SK-N-SH treated with all-trans-retinoic acid at 6 μM for 48 hours (cell line): ENCODE measurements around the gene RING1.

ENCODE experiments used
- ATAC-seq: fragments of 200-7000 bp; cut with Tn5 transposase; 3 replicates; pipeline ENCODE4 v1.9.1; 2020; ENCODE audit warnings: mild to moderate bottlenecking, moderate library complexity
- CREB5 ChIP-seq: fragments of 250-450 bp; sonication (Bioruptor Pico); IDR thresholded peaks from 2 replicates; pipeline ENCODE4 v1.5.1; 2020; ENCODE audit warnings: low read depth, mild to moderate bottlenecking, moderate library complexity
- CSDC2 ChIP-seq: fragments of 250-450 bp; sonication (Bioruptor Pico); IDR thresholded peaks from 2 replicates; pipeline ENCODE4 v1.5.0; 2020; ENCODE audit warnings: mild to moderate bottlenecking, moderate library complexity
- CSRNP3 ChIP-seq: fragments of 250-450 bp; sonication (Bioruptor Pico); IDR thresholded peaks from 2 replicates; pipeline ENCODE4 v1.5.1; 2021; ENCODE audit warnings: mild to moderate bottlenecking, moderate library complexity
- ESRRG ChIP-seq: fragments of 250-450 bp; sonication (Bioruptor Pico); IDR thresholded peaks from 2 replicates; pipeline ENCODE4 v1.6.1; 2021; ENCODE audit warnings: mild to moderate bottlenecking
- ISL1 ChIP-seq: fragments of 250-450 bp; sonication (Bioruptor Pico); IDR thresholded peaks from 2 replicates; pipeline ENCODE4 v2.1.2; 2022; ENCODE audit warnings: mild to moderate bottlenecking, moderate library complexity
- OSR1 ChIP-seq: fragments of 250-450 bp; sonication (Bioruptor Pico); IDR thresholded peaks from 2 replicates; pipeline ENCODE4 v1.8.0; 2022; ENCODE audit warnings: moderate library complexity, mild to moderate bottlenecking, inconsistent platforms
- PATZ1 ChIP-seq: fragments of 250-450 bp; sonication (Bioruptor Pico); IDR thresholded peaks from 2 replicates; pipeline ENCODE4 v1.8.0; 2020; ENCODE audit warnings: mild to moderate bottlenecking, moderate library complexity, borderline replicate concordance
- POU6F1 ChIP-seq: fragments of 250-450 bp; sonication (Bioruptor Pico); IDR thresholded peaks from 2 replicates; pipeline ENCODE4 v1.8.0; 2021; ENCODE audit warnings: low read depth, mild to moderate bottlenecking, moderate library complexity, borderline replicate concordance
- PPARA ChIP-seq: fragments of 250-450 bp; sonication (Bioruptor Pico); IDR thresholded peaks from 2 replicates; pipeline ENCODE4 v1.5.0; 2020; ENCODE audit warnings: mild to moderate bottlenecking, borderline replicate concordance
- RARB ChIP-seq: fragments of 250-450 bp; sonication (Bioruptor Pico); IDR thresholded peaks from 2 replicates; pipeline ENCODE4 v1.8.0; 2021; ENCODE audit warnings: mild to moderate bottlenecking, moderate library complexity
- SNAI2 ChIP-seq: fragments of 250-450 bp; sonication (Bioruptor Pico); IDR thresholded peaks from 2 replicates; pipeline ENCODE4 v1.5.0; 2020; ENCODE audit warnings: mild to moderate bottlenecking, moderate library complexity
- TOX ChIP-seq: fragments of 250-450 bp; sonication (Bioruptor Pico); IDR thresholded peaks from 2 replicates; pipeline ENCODE4 v1.8.0; 2021; ENCODE audit warnings: mild to moderate bottlenecking, moderate library complexity, borderline replicate concordance
- TSHZ2 ChIP-seq: fragments of 250-450 bp; sonication (Bioruptor Pico); IDR thresholded peaks from 2 replicates; pipeline ENCODE4 v1.5.0; 2020; ENCODE audit warnings: mild to moderate bottlenecking, moderate library complexity
- ZC3H10 ChIP-seq: fragments of 250-450 bp; sonication (Bioruptor Pico); IDR thresholded peaks from 2 replicates; pipeline ENCODE4 v1.5.1; 2021; ENCODE audit warnings: mild to moderate bottlenecking, moderate library complexity
- ZFP3 ChIP-seq: fragments of 250-450 bp; sonication (Bioruptor Pico); IDR thresholded peaks from 2 replicates; pipeline ENCODE4 v1.5.0; 2020; ENCODE audit warnings: mild to moderate bottlenecking, moderate library complexity
- ZFP30 ChIP-seq: fragments of 450-650 bp; formaldehyde crosslinking; IDR thresholded peaks from 2 replicates; pipeline ENCODE4 v1.5.0; 2022; ENCODE audit warnings: mild to moderate bottlenecking, moderate library complexity
- ZNF565 ChIP-seq: fragments of 450-650 bp; formaldehyde crosslinking; conservative IDR thresholded peaks from 2 replicates; pipeline ENCODE4 v1.5.0; 2020; ENCODE audit warnings: low read depth, mild to moderate bottlenecking, moderate library complexity
- ZNF70 ChIP-seq: fragments of 450-650 bp; formaldehyde crosslinking; IDR thresholded peaks from 2 replicates; pipeline ENCODE4 v1.5.0; 2020; ENCODE audit warnings: mild to moderate bottlenecking, moderate library complexity
- ZNF8 ChIP-seq: fragments of 450-650 bp; formaldehyde crosslinking; IDR thresholded peaks from 2 replicates; pipeline ENCODE4 v1.5.0; 2020; ENCODE audit warnings: mild to moderate bottlenecking, moderate library complexity

RING1 gene

GRCh38 chr6:33181141-33181540 lies 27.2 kb upstream of the RING1 start:
- no peak for TF ChIP-seq ZFP30
- TF ChIP-seq ZNF70 = no peak
- TF ChIP-seq ISL1 (CRISPR knock-in tag) = no peak
- TF ChIP-seq OSR1 (CRISPR knock-in tag) = no peak
- no peak for TF ChIP-seq ESRRG (CRISPR knock-in tag)
- no peak for TF ChIP-seq CSDC2 (CRISPR knock-in tag)
- no peak for TF ChIP-seq RARB
- no peak for TF ChIP-seq ZNF565 (CRISPR knock-in tag)
- TF ChIP-seq, all 23 proteins: peak for 0
- no peak for ATAC-seq

GRCh38 chr6:33183071-33183683 lies 25.1 kb upstream of the RING1 start:
- no peak for TF ChIP-seq CREB5 (CRISPR knock-in tag)
- ATAC-seq = no peak

- ATAC-seq = no peak
- TF ChIP-seq CSRNP3 (CRISPR knock-in tag) = no peak
These were observed 23.1 kb upstream of the RING1 start for GRCh38 chr6:33185190-33185589.

- TF ChIP-seq CREB5 (CRISPR knock-in tag) = no peak
- no peak for TF ChIP-seq RARB
- no peak for TF ChIP-seq TOX (CRISPR knock-in tag)
- TF ChIP-seq TSHZ2 (CRISPR knock-in tag) = no peak
- no peak for TF ChIP-seq ZNF8 (CRISPR knock-in tag)
- no peak for TF ChIP-seq ESRRG (CRISPR knock-in tag)
- TF ChIP-seq SNAI2 (CRISPR knock-in tag) = no peak
- no peak for TF ChIP-seq ZFP3 (CRISPR knock-in tag)
- no peak for TF ChIP-seq PPARA (CRISPR knock-in tag)
- no peak for TF ChIP-seq ISL1 (CRISPR knock-in tag)
- no peak for TF ChIP-seq CSRNP3 (CRISPR knock-in tag)
- no peak for TF ChIP-seq ZNF70
- no peak for TF ChIP-seq CSDC2 (CRISPR knock-in tag)
- TF ChIP-seq OSR1 (CRISPR knock-in tag) = no peak
- TF ChIP-seq ZC3H10 = no peak
- TF ChIP-seq, all 23 proteins: peak for 0
- ATAC-seq = no peak
These were observed 22.6 kb upstream of the RING1 start for GRCh38 chr6:33185654-33186187.

- TF ChIP-seq SNAI2 (CRISPR knock-in tag) (no peak), PATZ1 (CRISPR knock-in tag) (no peak), POU6F1 (no peak), ZNF70 (no peak), TOX (CRISPR knock-in tag) (no peak), PPARA (CRISPR knock-in tag) (no peak), OSR1 (CRISPR knock-in tag) (no peak), ZC3H10 (no peak), RARB (no peak), ESRRG (CRISPR knock-in tag) (no peak)
- no peak for ATAC-seq
These were observed 20.5 kb upstream of the RING1 start for GRCh38 chr6:33187809-33188208.
